Kidney (tissue), 14 donors: Measurements from ENCODE around the gene HDLBP. TPM values are rescaled to one million over a fixed set of nuclear protein-coding genes. Genes with fewer than 3 reads are reported as not detected.

Experiments
- DNase-seq, 5 donors: peaks; one replicate each; pipeline ENCODE4 v3.0.0-alpha.2; 2013 to 2020
- FAIRE-seq: peaks from 2 replicates; lab custom pipeline; 2012; peaks lifted over from hg19 to GRCh38; lab: Jason Lieb, UNC
- H3K27ac ChIP-seq, 2 donors: one replicate each; pipeline ENCODE4 v1.7.0; 2013; ENCODE audit warnings: low read depth in 2 of 2, low read length in 2 of 2, inconsistent platforms in 1 of 2
- H3K27me3 ChIP-seq: one replicate; pipeline ENCODE4 v1.7.1; 2013; ENCODE audit warnings: low read length, inconsistent platforms; ENCODE audit not compliant: control insufficient read depth, insufficient read depth
- H3K36me3 ChIP-seq, 3 donors: one replicate each; pipeline versions ENCODE4 v1.7.0 to v1.7.1; 2013; ENCODE audit warnings: low read length in 3 of 3, control low read depth in 1 of 3, inconsistent platforms in 1 of 3; ENCODE audit not compliant: insufficient read depth in 3 of 3, control insufficient read depth in 2 of 3
- H3K4me1 ChIP-seq, 3 donors: one replicate each; pipeline versions ENCODE4 v1.7.0 to v1.7.1; 2013; ENCODE audit warnings: low read length in 3 of 3, inconsistent platforms in 1 of 3, low read depth in 1 of 3; ENCODE audit not compliant: control insufficient read depth in 2 of 3, insufficient read depth in 2 of 3
- H3K4me3 ChIP-seq, 3 donors: one replicate each; pipeline versions ENCODE4 v1.7.0 to v1.8.1; 2013; ENCODE audit warnings: low read length in 3 of 3, control low read depth in 1 of 3, inconsistent platforms in 1 of 3
- H3K9ac ChIP-seq, 3 donors: one replicate each; pipeline versions ENCODE4 v1.7.0 to v1.7.1; 2013; ENCODE audit warnings: low read length in 3 of 3, control low read depth in 1 of 3, inconsistent platforms in 1 of 3
- H3K9me3 ChIP-seq, 3 donors: one replicate each; pipeline versions ENCODE4 v1.7.0 to v1.7.1; 2013; ENCODE audit warnings: low read length in 3 of 3, control low read depth in 1 of 3, inconsistent platforms in 1 of 3; ENCODE audit not compliant: control insufficient read depth in 2 of 3, insufficient read depth in 1 of 3
- CTCF ChIP-seq: IDR thresholded peaks from 3 replicates; pipeline ENCODE4 v1.5.1; 2012; ENCODE audit warnings: mild to moderate bottlenecking, moderate library complexity, borderline replicate concordance; ENCODE audit not compliant: insufficient read depth; ENCODE audit errors: extremely low read depth
- intact Hi-C: fragments of 100-400 bp; cut with DNase I; formaldehyde crosslinking; loops from one replicate; pipeline ENCODE4 v1.11.1; 2022
- polyA plus RNA-seq: library from polyadenylated mRNA; stranded (reverse); fragments of 350-450 nt; fragmentation: Illumina TruSeq; extraction: RNeasy Lipid Tissue Mini Kit (QIAGEN cat#74804); gene quantifications from one replicate; pipeline ENCODE4 v1.2.3, GENCODE V29; 2014; ENCODE audit warnings: low read depth, low replicate concordance; ENCODE audit not compliant: insufficient read depth
- total RNA-seq: library from RNA; stranded (reverse); fragmentation: NEBNext Ultra II Directional; extraction: Animal tissue kit (Norgen Biotek cat#: 25700); gene quantifications from one replicate; pipeline ENCODE4 v1.2.1, GENCODE V29; 2021
- donor health status: control.
- donor health status: control.
- donor health status: control.
- donor health status: control.
- donor health status: control.
- donor health status: DM: yes; HTN: yes; CAD: no.
- donor health status: Normal renal cell carcinoma (clear cell type).

HDLBP gene
- total and polyA plus RNA-seq, 2 donors from 2014 or later: 256 to 356 TPM

GRCh38 chr2:241308832-241309500, 6.5 kb downstream of the HDLBP start:
- no peak overlapping the region for H3K9ac ChIP-seq
- peaks cover 0 to 17% (median 8%) of the 10 kb centered on the region in 3 donors for H3K4me1 ChIP-seq
- FAIRE-seq: no peak

GRCh38 chr2:241308267-241308666, 7.2 kb downstream of the HDLBP start:
- Histone ChIP-seq H3K4me1 (peaks cover 0 to 21% (median 4%) of the 10 kb centered on the region in 3 donors), H3K9me3 (no peaks in the 10 kb centered on the region), H3K27ac (no peak overlapping the region), H3K27me3 (no peaks in the 10 kb centered on the region), H3K4me3 (no peak overlapping the region), H3K9ac (no peak overlapping the region), H3K36me3 (no peaks in the 10 kb centered on the region)
- intact Hi-C loops: no loop called here
- DNase-seq: no peak
- FAIRE-seq: no peak
- TF ChIP-seq CTCF: no peak

More at GRCh38 chr2:241308832-241309500, 6.5 kb downstream of the HDLBP start:
- H3K36me3 ChIP-seq: no peaks in the 10 kb centered on the region
- DNase-seq: no peak
- TF ChIP-seq CTCF: no peak
- H3K9me3 ChIP-seq: no peaks in the 10 kb centered on the region
- no peaks in the 10 kb centered on the region for H3K27me3 ChIP-seq
- no peak overlapping the region for H3K4me3 ChIP-seq
- intact Hi-C loops: no loop called here
- H3K27ac ChIP-seq: no peak overlapping the region

GRCh38 chr2:241307055-241307454, 8.4 kb downstream of the HDLBP start:
- no peak for DNase-seq
- no peak for TF ChIP-seq CTCF
- Histone ChIP-seq H3K36me3 (no peaks in the 10 kb centered on the region), H3K9ac (no peak overlapping the region), H3K9me3 (no peaks in the 10 kb centered on the region), H3K4me1 (peaks cover 0 to 30% (median 0%) of the 10 kb centered on the region in 3 donors), H3K27me3 (no peaks in the 10 kb centered on the region), H3K27ac (no peak overlapping the region), H3K4me3 (no peak overlapping the region)
- FAIRE-seq: no peak
- intact Hi-C loops: no loop called here
